Measurements from ENCODE around the gene DLGAP1.

The DLGAP1 gene

GRCh38 chr18:3923750-3924149 is 531.4 kb downstream of the DLGAP1 start:
- no peak for DNase-seq

GRCh38 chr18:3921826-3922225 is 533.3 kb downstream of the DLGAP1 start:
- no peak for DNase-seq

GRCh38 chr18:3920832-3921231 is 534.3 kb downstream of the DLGAP1 start:
- DNase-seq: no peak

- no peak for DNase-seq
These were observed 535.6 kb downstream of the DLGAP1 start for GRCh38 chr18:3919396-3920061.

- DNase-seq: no peak
These were observed 539.0 kb downstream of the DLGAP1 start for GRCh38 chr18:3916082-3916481.

GRCh38 chr18:3914833-3915610 is 540.1 kb downstream of the DLGAP1 start:
- DNase-seq: no peak

GRCh38 chr18:3914109-3914508 is 541.0 kb downstream of the DLGAP1 start:
- DNase-seq: no peak

GRCh38 chr18:3912705-3913104 is 542.4 kb downstream of the DLGAP1 start:
- DNase-seq: no peak

- DNase-seq: no peak
These were observed 543.7 kb downstream of the DLGAP1 start for GRCh38 chr18:3911413-3911812.

GRCh38 chr18:3910512-3910911 is 544.6 kb downstream of the DLGAP1 start:
- no peak for DNase-seq

- no peak for DNase-seq
These were observed 547.2 kb downstream of the DLGAP1 start for GRCh38 chr18:3907955-3908354.

GRCh38 chr18:3906116-3906750 is 548.9 kb downstream of the DLGAP1 start:
- no peak for DNase-seq

GRCh38 chr18:3903337-3903736 is 551.8 kb downstream of the DLGAP1 start:
- no peak for DNase-seq

- DNase-seq: no peak
These were observed 552.4 kb downstream of the DLGAP1 start for GRCh38 chr18:3902676-3903075.

- no peak for DNase-seq
These were observed 553.3 kb downstream of the DLGAP1 start for GRCh38 chr18:3901811-3902210.

GRCh38 chr18:3901042-3901441 is 554.1 kb downstream of the DLGAP1 start:
- DNase-seq: no peak

- DNase-seq: no peak
These were observed 554.8 kb downstream of the DLGAP1 start for GRCh38 chr18:3900327-3900726.

GRCh38 chr18:3898861-3899613 is 556.1 kb downstream of the DLGAP1 start:
- no peak for DNase-seq

GRCh38 chr18:3892152-3892551 is 563.0 kb downstream of the DLGAP1 start:
- DNase-seq: no peak

- no peak for DNase-seq
These were observed 563.9 kb downstream of the DLGAP1 start for GRCh38 chr18:3891245-3891644.

- no peak for DNase-seq
These were observed 565.3 kb downstream of the DLGAP1 start for GRCh38 chr18:3889803-3890202.

GRCh38 chr18:3889121-3889520 is 566.0 kb downstream of the DLGAP1 start:
- DNase-seq: no peak

Data from activated gamma-delta T cell (primary cell).